Stimulated activated CD4-positive, alpha-beta T cell treated with anti-CD3 and anti-CD28 coated beads, Interleukin-4, amount 100 ng/mL, for 4 hours (primary cell): ENCODE measurements around the gene IFI16.
"Not testable (repeated sequence)": the region's sequence is repeated elsewhere in the genome, so short reads cannot be mapped to it uniquely, and the experiment has no call there.

Experiments used
- DNase-seq, 2 experiments: peaks; one replicate each; pipeline ENCODE4 v3.0.0-alpha.2; 2020

The IFI16 gene

GRCh38 chr1:159008744-159009188 is 941 bp upstream of the IFI16 start:
- peak; percentile 17 to 70 for DNase-seq

GRCh38 chr1:159009287-159009686 is 420 bp upstream of the IFI16 start:
- DNase-seq = no peak

- DNase-seq = no peak
These were observed 684 bp downstream of the IFI16 start for GRCh38 chr1:159010391-159010790.

- DNase-seq = not testable (repeated sequence)
These were observed 1.3 kb downstream of the IFI16 start for GRCh38 chr1:159011001-159011400.

GRCh38 chr1:159011751-159012150 is 2.0 kb downstream of the IFI16 start:
- DNase-seq = no peak

GRCh38 chr1:159012495-159012894 is 2.8 kb downstream of the IFI16 start:
- DNase-seq = peak; percentile 17 to 49

- no peak for DNase-seq
These were observed 4.4 kb downstream of the IFI16 start for GRCh38 chr1:159014003-159014571.

- DNase-seq = no peak
These were observed 5.1 kb downstream of the IFI16 start for GRCh38 chr1:159014851-159015250.

GRCh38 chr1:159015440-159015909 is 5.8 kb downstream of the IFI16 start:
- peak; percentile 50 to 81 for DNase-seq

GRCh38 chr1:159023723-159024122 is 14.0 kb downstream of the IFI16 start:
- DNase-seq = no peak

- DNase-seq = no peak
These were observed 15.3 kb downstream of the IFI16 start for GRCh38 chr1:159025043-159025442.

- DNase-seq = not testable (repeated sequence)
These were observed 17.1 kb downstream of the IFI16 start for GRCh38 chr1:159026841-159027240.

- DNase-seq = no peak
These were observed 20.6 kb downstream of the IFI16 start for GRCh38 chr1:159030311-159030710.

GRCh38 chr1:159030877-159031447 is 21.3 kb downstream of the IFI16 start:
- no peak for DNase-seq

- no peak for DNase-seq
These were observed 30.5 kb downstream of the IFI16 start for GRCh38 chr1:159040206-159040605.

- no peak for DNase-seq
These were observed 31.4 kb downstream of the IFI16 start for GRCh38 chr1:159040893-159041724.

GRCh38 chr1:159046486-159046885 is 36.8 kb downstream of the IFI16 start:
- not testable (repeated sequence) for DNase-seq

- DNase-seq = no peak
These were observed 41.7 kb downstream of the IFI16 start for GRCh38 chr1:159051436-159051835.

- no peak for DNase-seq
These were observed 44.7 kb downstream of the IFI16 start for GRCh38 chr1:159054427-159054826.

GRCh38 chr1:159055181-159055641 is 45.5 kb downstream of the IFI16 start:
- no peak for DNase-seq

GRCh38 chr1:159056069-159056698 is 46.5 kb downstream of the IFI16 start:
- DNase-seq = no peak

GRCh38 chr1:159058751-159059150 is 49.0 kb downstream of the IFI16 start:
- DNase-seq = no peak

GRCh38 chr1:159065106-159065505 is 55.4 kb downstream of the IFI16 start:
- DNase-seq = no peak
